BLaER1 treated with 17β-estradiol and CSF1 and Interleukin-3, amounts not matched to agents 10 nM and 100 nM (cell line): ENCODE results near the gene UBE3D.

Experiments used
- H3K27ac ChIP-seq, 11 experiments: shearing (Covaris generic); formaldehyde crosslinking; 2 replicates each; pipeline ENCODE4 v1.8.1; 2022
- H3K27me3 ChIP-seq, 11 experiments: shearing (Covaris generic); formaldehyde crosslinking; 2 replicates each; pipeline ENCODE4 v1.8.1; 2022
- H3K36me3 ChIP-seq, 11 experiments: shearing (Covaris generic); formaldehyde crosslinking; 2 replicates each; pipeline ENCODE4 v1.8.1; 2022
- H3K4me1 ChIP-seq, 10 experiments: shearing (Covaris generic); formaldehyde crosslinking; 2 replicates each; pipeline ENCODE4 v1.8.1; 2022
- H3K4me2 ChIP-seq, 11 experiments: shearing (Covaris generic); formaldehyde crosslinking; 2 replicates each; pipeline ENCODE4 v1.8.1; 2022
- H3K4me3 ChIP-seq, 10 experiments: shearing (Covaris generic); formaldehyde crosslinking; 2 replicates each; pipeline ENCODE4 v1.8.1; 2022
- H3K9ac ChIP-seq, 11 experiments: shearing (Covaris generic); formaldehyde crosslinking; 2 replicates each; pipeline ENCODE4 v1.8.1; 2022
- H3K9me3 ChIP-seq, 11 experiments: shearing (Covaris generic); formaldehyde crosslinking; replicated peaks in 1 of 11; 2 replicates each; pipeline ENCODE4 v1.8.1; 2022
- H4K20me1 ChIP-seq, 11 experiments: shearing (Covaris generic); formaldehyde crosslinking; 2 replicates each; pipeline ENCODE4 v1.8.1; 2022
- Cebpa-rat ChIP-seq, 11 experiments: shearing (Covaris generic); IDR thresholded peaks; 2 replicates each; pipeline ENCODE4 v1.8.1; 2022

The UBE3D gene

GRCh38 chr6:82989736-82990290 is 75.8 kb downstream of the UBE3D start:
- TF ChIP-seq Cebpa-rat (IDR thresholded peaks at IDR 0.05), result no peak
- no peak overlapping the region for H3K4me3 ChIP-seq
- no peak overlapping the region for H3K27ac ChIP-seq
- H3K4me2 ChIP-seq, result no peak overlapping the region
- no peaks in the 10 kb centered on the region for H4K20me1 ChIP-seq
- H3K4me1 ChIP-seq, result peaks cover 0 to 6% (median 0%) of the 10 kb centered on the region in 10 experiments; a peak in 3 of 20 replicates
- no peak overlapping the region for H3K9ac ChIP-seq
- H3K36me3 ChIP-seq, result no peaks in the 10 kb centered on the region
- no peaks in the 10 kb centered on the region for H3K9me3 ChIP-seq
- no peaks in the 10 kb centered on the region for H3K27me3 ChIP-seq

- H3K36me3 ChIP-seq, result no peaks in the 10 kb centered on the region
- H3K4me3 ChIP-seq, result no peak overlapping the region
- H3K4me2 ChIP-seq, result no peak overlapping the region
- H4K20me1 ChIP-seq, result no peaks in the 10 kb centered on the region
- TF ChIP-seq Cebpa-rat (IDR thresholded peaks at IDR 0.05), result no peak
- no peak overlapping the region for H3K27ac ChIP-seq
- H3K9ac ChIP-seq, result no peak overlapping the region
- H3K4me1 ChIP-seq, result no peaks in the 10 kb centered on the region
- H3K9me3 ChIP-seq, result no peaks in the 10 kb centered on the region
- H3K27me3 ChIP-seq, result no peaks in the 10 kb centered on the region
Observed at GRCh38 chr6:82988930-82989351, 76.7 kb downstream of the UBE3D start.

- no peaks in the 10 kb centered on the region for H3K36me3 ChIP-seq
- no peaks in the 10 kb centered on the region for H3K27me3 ChIP-seq
- no peak overlapping the region for H3K27ac ChIP-seq
- no peak overlapping the region for H3K4me2 ChIP-seq
- no peak for TF ChIP-seq Cebpa-rat (IDR thresholded peaks at IDR 0.05)
- H3K4me3 ChIP-seq, result no peak overlapping the region
- no peaks in the 10 kb centered on the region for H4K20me1 ChIP-seq
- no peak overlapping the region for H3K9ac ChIP-seq
- H3K9me3 ChIP-seq, result no peaks in the 10 kb centered on the region
- no peaks in the 10 kb centered on the region for H3K4me1 ChIP-seq
Observed at GRCh38 chr6:82987951-82988350, 77.7 kb downstream of the UBE3D start.

GRCh38 chr6:82987416-82987815 is 78.2 kb downstream of the UBE3D start:
- Histone ChIP-seq H3K4me3 (no peak overlapping the region), H3K27me3 (no peaks in the 10 kb centered on the region), H3K27ac (no peak overlapping the region), H3K4me2 (no peak overlapping the region), H3K9me3 (no peaks in the 10 kb centered on the region), H3K36me3 (no peaks in the 10 kb centered on the region), H4K20me1 (no peaks in the 10 kb centered on the region), H3K9ac (no peak overlapping the region), H3K4me1 (no peaks in the 10 kb centered on the region)
- no peak for TF ChIP-seq Cebpa-rat (IDR thresholded peaks at IDR 0.05)

- no peak overlapping the region for H3K9ac ChIP-seq
- H3K4me1 ChIP-seq, result no peaks in the 10 kb centered on the region
- no peaks in the 10 kb centered on the region for H3K36me3 ChIP-seq
- no peaks in the 10 kb centered on the region for H3K27me3 ChIP-seq
- no peaks in the 10 kb centered on the region for H4K20me1 ChIP-seq
- no peak for TF ChIP-seq Cebpa-rat (IDR thresholded peaks at IDR 0.05)
- H3K9me3 ChIP-seq, result no peaks in the 10 kb centered on the region
- no peak overlapping the region for H3K4me3 ChIP-seq
- H3K4me2 ChIP-seq, result no peak overlapping the region
- no peak overlapping the region for H3K27ac ChIP-seq
Observed at GRCh38 chr6:82984720-82985119, 80.9 kb downstream of the UBE3D start.

GRCh38 chr6:82980086-82980485 is 85.6 kb downstream of the UBE3D start:
- TF ChIP-seq Cebpa-rat (IDR thresholded peaks at IDR 0.05), result no peak
- Histone ChIP-seq H3K9me3 (no peaks in the 10 kb centered on the region), H3K9ac (no peak overlapping the region), H3K4me1 (no peaks in the 10 kb centered on the region), H3K27me3 (no peaks in the 10 kb centered on the region), H4K20me1 (no peaks in the 10 kb centered on the region), H3K4me3 (no peak overlapping the region), H3K36me3 (no peaks in the 10 kb centered on the region), H3K27ac (no peak overlapping the region), H3K4me2 (no peak overlapping the region)

- no peak for TF ChIP-seq Cebpa-rat (IDR thresholded peaks at IDR 0.05)
- H3K4me3 ChIP-seq, result no peak overlapping the region
Observed at GRCh38 chr6:82979657-82980056, 86.0 kb downstream of the UBE3D start.

GRCh38 chr6:82978362-82978945 is 87.2 kb downstream of the UBE3D start:
- TF ChIP-seq Cebpa-rat (IDR thresholded peaks at IDR 0.05), result no peak
- H3K27me3 ChIP-seq, result no peaks in the 10 kb centered on the region
- H3K4me3 ChIP-seq, result no peak overlapping the region
- no peak overlapping the region for H3K9ac ChIP-seq
- no peaks in the 10 kb centered on the region for H3K4me1 ChIP-seq
- H3K9me3 ChIP-seq, result no peaks in the 10 kb centered on the region
- no peak overlapping the region for H3K4me2 ChIP-seq
- no peak overlapping the region for H3K27ac ChIP-seq
- no peaks in the 10 kb centered on the region for H3K36me3 ChIP-seq
- H4K20me1 ChIP-seq, result no peaks in the 10 kb centered on the region

More at GRCh38 chr6:82979657-82980056, 86.0 kb downstream of the UBE3D start:
- no peaks in the 10 kb centered on the region for H3K9me3 ChIP-seq
- no peaks in the 10 kb centered on the region for H3K36me3 ChIP-seq
- no peak overlapping the region for H3K27ac ChIP-seq
- no peaks in the 10 kb centered on the region for H4K20me1 ChIP-seq
- no peak overlapping the region for H3K9ac ChIP-seq
- no peaks in the 10 kb centered on the region for H3K4me1 ChIP-seq
- no peaks in the 10 kb centered on the region for H3K27me3 ChIP-seq
- no peak overlapping the region for H3K4me2 ChIP-seq

GRCh38 chr6:82976179-82976578 is 89.5 kb downstream of the UBE3D start:
- no peaks in the 10 kb centered on the region for H3K4me1 ChIP-seq
- TF ChIP-seq Cebpa-rat (IDR thresholded peaks at IDR 0.05), result no peak

GRCh38 chr6:82971877-82972460 is 93.7 kb downstream of the UBE3D start:
- Histone ChIP-seq H3K4me1 (no peaks in the 10 kb centered on the region; a peak in 1 of 20 replicates), H3K4me3 (no peak overlapping the region), H3K9me3 (no peaks in the 10 kb centered on the region), H3K27ac (no peak overlapping the region), H3K27me3 (no peaks in the 10 kb centered on the region), H3K4me2 (no peak overlapping the region), H3K36me3 (no peaks in the 10 kb centered on the region), H3K9ac (no peak overlapping the region), H4K20me1 (no peaks in the 10 kb centered on the region)
- TF ChIP-seq Cebpa-rat (IDR thresholded peaks at IDR 0.05), result no peak

More at GRCh38 chr6:82976179-82976578, 89.5 kb downstream of the UBE3D start:
- Histone ChIP-seq H3K9ac (no peak overlapping the region), H3K4me3 (no peak overlapping the region), H3K9me3 (no peaks in the 10 kb centered on the region), H3K27ac (no peak overlapping the region), H3K4me2 (no peak overlapping the region), H3K27me3 (no peaks in the 10 kb centered on the region), H4K20me1 (no peaks in the 10 kb centered on the region), H3K36me3 (no peaks in the 10 kb centered on the region)
